Spleen (tissue), 7 donors: ENCODE measurements around the gene GUCY1A2.

Experiments used
- CTCF ChIP-seq, 11 experiments: fragments of 200-600 bp in 7 of 11; fragments of 450-650 bp in 4 of 11; sonication (generic) in 4 of 11; IDR thresholded peaks in 8 of 11; conservative IDR thresholded peaks in 3 of 11; 1 replicate in 7 of 11; 2 replicates in 4 of 11; pipeline versions ENCODE4 v1.4.0 to v1.8.0; 2016 to 2021; ENCODE audit warnings: antibody characterized with exemption in 11 of 11, inconsistent platforms in 4 of 11, mild to moderate bottlenecking in 1 of 11
- POLR2A ChIP-seq, 3 donors: fragments of 450-650 bp; IDR thresholded peaks; one replicate each; pipeline ENCODE4 v1.5.1; 2017; ENCODE audit warnings: antibody characterized with exemption in 3 of 3, mild to moderate bottlenecking in 1 of 3
- donor health status: DM: no; HTN: no; CAD: no; lungs with moderate emphysema.
- donor health status: DM: no; HTN: no; CAD: no.
- donor health status: DM: no; HTN: no; CAD: no.

GRCh38 chr11:106644824-106645223 lies 373.5 kb downstream of the GUCY1A2 start:
- TF ChIP-seq CTCF (IDR thresholded peaks at IDR 0.05 in 8 of 11, conservative IDR thresholded peaks at IDR 0.05 in 3 of 11) (no peak), POLR2A (IDR thresholded peaks at IDR 0.05) (no peak)
